AG09309 (cell line): ENCODE results near the gene SMS.

Source experiments
- DNase-seq: peaks from one replicate; pipeline ENCODE4 v3.0.0-alpha.2; 2010; ENCODE audit warnings: low read depth
- H3K4me3 ChIP-seq: 2 replicates; pipeline ENCODE4 v1.5.1; 2011; ENCODE audit warnings: mild to moderate bottlenecking, low read depth, low read length, moderate library complexity; ENCODE audit not compliant: control insufficient read depth
- CTCF ChIP-seq: IDR thresholded peaks from 2 replicates; pipeline ENCODE4 v1.5.1; 2011; ENCODE audit warnings: mild to moderate bottlenecking, low read depth, low read length, inconsistent platforms; ENCODE audit not compliant: insufficient read depth, control insufficient read depth; ENCODE audit errors: missing control alignments

The SMS gene

GRCh38 chrX:21985332-21985777 lies 44.8 kb downstream of the SMS start:
- peak; percentile 45 for DNase-seq
- H3K4me3 ChIP-seq, result no peak overlapping the region
- TF ChIP-seq CTCF, result peak; percentile 88

DNA sequence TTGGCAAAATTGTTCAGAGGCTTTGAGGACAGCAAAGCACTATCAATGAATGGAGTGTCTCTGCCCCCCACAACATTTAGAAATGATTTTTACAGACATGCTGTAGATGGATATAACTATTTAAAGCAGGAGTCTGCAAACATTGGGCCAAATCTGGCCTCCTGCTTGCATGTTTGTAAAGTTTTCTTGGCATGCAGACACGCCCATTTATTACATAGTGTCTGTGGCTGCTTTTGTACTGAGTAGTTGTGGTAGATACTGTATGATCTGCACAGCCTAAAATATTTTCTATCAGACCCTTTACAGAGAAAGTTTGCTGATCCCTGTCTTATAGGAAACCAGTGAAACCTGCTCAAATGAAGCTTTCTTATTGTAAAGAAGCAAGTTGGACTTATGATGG lies 46.1 kb downstream of the SMS start:
- DNase-seq, result peak; percentile 3
- TF ChIP-seq CTCF, result no peak
- H3K4me3 ChIP-seq, result no peak overlapping the region

GRCh38 chrX:21989384-21989783 lies 48.9 kb downstream of the SMS start:
- DNase-seq, result no peak
- H3K4me3 ChIP-seq, result no peak overlapping the region
- no peak for TF ChIP-seq CTCF

DNA sequence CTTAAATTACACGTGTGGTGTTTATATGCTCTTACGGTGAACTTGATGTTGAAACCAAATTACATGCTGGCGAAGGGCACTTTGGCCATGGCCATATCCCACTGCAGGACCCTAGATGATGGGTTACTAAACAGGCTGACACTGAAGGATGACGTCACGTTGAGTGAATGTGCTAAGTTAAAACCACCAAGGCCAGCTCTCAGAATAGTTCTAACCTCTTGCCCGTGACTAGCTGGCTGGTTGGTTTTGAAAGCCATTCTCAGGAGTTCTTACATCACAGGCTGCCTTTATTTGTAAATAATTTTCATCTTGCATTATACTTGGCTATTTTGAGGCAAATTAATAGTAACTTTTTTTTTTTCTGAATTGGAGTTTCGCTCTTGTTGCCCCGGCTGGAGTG lies 50.3 kb downstream of the SMS start:
- no peak overlapping the region for H3K4me3 ChIP-seq
- no peak for DNase-seq
- TF ChIP-seq CTCF, result no peak

DNA sequence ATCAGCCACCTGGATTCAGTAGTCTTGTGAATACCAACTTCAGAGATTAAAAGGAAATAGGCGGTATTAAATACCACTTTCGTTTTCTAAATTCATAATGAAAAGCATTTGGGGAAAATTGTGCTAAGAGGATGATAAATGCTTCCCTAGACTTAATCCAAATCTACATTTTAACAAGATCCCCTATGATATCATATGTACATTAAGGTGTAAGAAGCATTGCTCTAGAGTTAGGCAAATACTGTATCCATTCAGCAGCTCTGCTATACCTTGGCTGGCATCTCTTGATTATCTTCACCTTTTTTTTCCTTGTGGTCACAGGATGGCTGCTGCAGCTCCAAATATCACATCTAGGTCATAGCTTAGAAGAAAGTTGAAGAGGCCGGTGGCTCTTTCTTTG lies 51.0 kb downstream of the SMS start:
- DNase-seq, result no peak
- TF ChIP-seq CTCF, result no peak
- no peak overlapping the region for H3K4me3 ChIP-seq

DNA sequence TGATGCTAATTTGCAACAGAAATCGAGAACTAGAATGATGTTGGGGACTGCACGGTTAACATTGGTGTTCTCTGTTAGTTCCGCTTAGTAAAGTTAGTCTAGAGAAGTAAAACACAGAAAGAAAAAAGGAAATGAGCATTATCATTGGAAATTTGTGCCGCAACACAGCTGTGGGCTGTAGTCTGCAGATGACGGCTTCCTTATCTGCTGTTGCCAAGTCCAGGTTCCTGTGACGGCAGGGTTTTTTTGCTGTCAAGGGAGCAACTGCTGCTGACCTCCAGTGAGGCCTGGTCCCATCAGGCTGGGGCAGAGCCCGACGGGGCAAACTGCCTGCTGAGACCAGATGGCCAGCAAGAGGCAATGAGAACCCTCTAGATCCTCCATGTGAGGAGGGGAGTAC lies 52.8 kb downstream of the SMS start:
- DNase-seq, result no peak
- TF ChIP-seq CTCF, result no peak
- H3K4me3 ChIP-seq, result no peak overlapping the region

DNA sequence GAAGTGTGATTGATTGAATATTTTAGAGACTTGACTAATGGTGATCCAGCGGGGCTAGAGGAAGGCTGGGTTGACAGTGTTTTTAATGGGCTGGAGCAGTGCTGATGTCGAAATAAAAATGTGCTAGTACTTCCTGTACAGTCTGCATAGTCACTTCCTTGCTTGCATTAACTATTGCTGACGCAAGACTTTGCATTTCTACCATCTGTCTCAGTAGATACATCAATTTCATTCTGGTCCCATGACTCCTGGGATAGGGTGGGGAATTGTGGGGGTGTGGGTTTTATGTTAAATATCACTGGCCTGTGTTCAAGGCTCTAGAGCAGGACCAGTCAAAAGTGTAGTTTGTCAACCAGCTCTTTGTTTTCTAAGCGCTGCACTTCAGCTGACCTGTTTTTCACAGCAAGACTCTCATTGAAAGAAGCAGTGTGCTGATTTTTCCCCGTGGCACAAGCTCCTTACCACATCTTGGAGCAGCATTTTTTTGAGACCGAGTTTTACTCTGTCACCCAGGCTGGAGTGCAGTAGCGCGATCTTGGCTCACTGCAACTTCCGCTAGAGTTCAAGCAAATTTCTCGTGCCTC lies 56.5 kb downstream of the SMS start:
- DNase-seq, result peak; percentile 2
- TF ChIP-seq CTCF, result no peak

More for the DNA sequence above, 56.5 kb downstream of the SMS start:
- H3K4me3 ChIP-seq, result no peak overlapping the region
